ENCODE measurements around the gene HPCAL1. TPM values are rescaled to one million over a fixed set of nuclear protein-coding genes. Genes with fewer than 3 reads are reported as not detected.

Gene HPCAL1
- total RNA-seq, 2 experiments from 2014 or later, result 61.6 to 63.6 TPM

- Mint-ChIP-seq H3K9me3 (peaks cover 2% of the 10 kb centered on the region), H3K4me3 (peak overlapping the region; percentile 30), H3K27me3 (no peaks in the 10 kb centered on the region), H3K4me1 (peaks cover 33% of the 10 kb centered on the region), H3K27ac (peak overlapping the region; percentile 54), H3K36me3 (ENCODE audit: low read depth) (peaks cover 29% of the 10 kb centered on the region)
- ChIA-PET POLR2A (interaction anchor here (0.6 kb wide), 1 partner anchor 98 kb away, joined by 3 read pairs; no protein-coding TSS in a partner anchor), CTCF (interaction anchor here (1.7 kb wide), 1 partner anchor 9 kb away, joined by 7 read pairs; no protein-coding TSS in a partner anchor)
- no peak for DNase-seq
These were observed 96.7 kb downstream of the HPCAL1 start for GRCh38 chr2:10399358-10399757.

DNA sequence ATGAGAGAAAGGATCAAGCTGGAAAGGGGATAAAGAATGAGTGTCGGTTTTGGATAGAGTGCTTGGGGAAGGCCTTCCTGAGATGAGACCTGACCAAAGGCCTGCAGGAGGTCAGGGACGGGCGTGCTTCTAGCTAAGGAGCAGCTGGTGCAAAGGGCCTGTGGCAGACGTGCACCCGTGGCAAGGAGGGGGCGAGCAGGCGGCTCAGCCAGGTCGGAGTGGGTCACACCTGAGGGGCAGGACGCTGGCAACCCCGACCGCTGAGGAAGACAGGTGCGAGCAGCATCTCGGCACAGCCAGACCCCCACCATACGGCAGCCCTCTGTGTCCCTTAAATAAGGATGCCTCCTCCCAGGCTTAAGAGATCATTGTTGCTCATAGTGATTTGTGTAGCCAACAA is 97.3 kb downstream of the HPCAL1 start:
- Mint-ChIP-seq H3K36me3 (ENCODE audit: low read depth) (peaks cover 29% of the 10 kb centered on the region), H3K27ac (peak overlapping the region; percentile 54), H3K4me1 (peaks cover 33% of the 10 kb centered on the region), H3K27me3 (no peaks in the 10 kb centered on the region), H3K9me3 (peaks cover 2% of the 10 kb centered on the region), H3K4me3 (no peak overlapping the region)
- CTCF ChIA-PET, result interaction anchor here (1.7 kb wide), 1 partner anchor 9 kb away, joined by 7 read pairs; no protein-coding TSS in a partner anchor
- DNase-seq, result no peak
- POLR2A ChIA-PET, result interaction anchor here (0.6 kb wide), 1 partner anchor 98 kb away, joined by 3 read pairs; no protein-coding TSS in a partner anchor

DNA sequence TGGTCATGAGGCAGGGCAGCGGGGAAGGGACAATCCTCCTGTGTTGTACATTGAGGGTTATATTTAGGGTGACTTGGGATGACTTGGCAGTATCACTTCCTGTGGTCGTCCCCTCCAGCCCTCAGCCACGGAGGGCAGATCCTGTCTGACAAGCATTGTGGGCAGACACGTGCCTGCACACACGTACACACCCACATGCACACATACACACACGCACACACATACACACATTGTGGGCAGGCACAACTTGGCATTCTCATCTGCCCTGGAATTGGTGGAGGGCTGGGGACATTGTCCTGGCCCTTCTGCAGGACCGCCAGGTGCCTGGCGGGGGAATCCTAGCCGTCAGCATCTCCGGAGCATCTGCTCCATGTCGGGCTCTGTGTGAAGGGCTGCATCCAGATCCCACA is 97.9 kb downstream of the HPCAL1 start:
- peaks cover 29% of the 10 kb centered on the region for H3K36me3 Mint-ChIP-seq (ENCODE audit: low read depth)
- peak; percentile 31 for DNase-seq
- no peaks in the 10 kb centered on the region for H3K27me3 Mint-ChIP-seq
- CTCF ChIA-PET, result interaction anchor here (1.0 kb wide), 1 partner anchor 12 kb away, joined by 4 read pairs; no protein-coding TSS in a partner anchor
- H3K27ac Mint-ChIP-seq, result peak overlapping the region; percentile 48
- H3K9me3 Mint-ChIP-seq, result peaks cover 2% of the 10 kb centered on the region
- POLR2A ChIA-PET, result no interaction called here
- H3K4me1 Mint-ChIP-seq, result peaks cover 33% of the 10 kb centered on the region
- peak overlapping the region; percentile 4 for H3K4me3 Mint-ChIP-seq

GRCh38 chr2:10400978-10401951 is 98.6 kb downstream of the HPCAL1 start:
- ChIA-PET POLR2A (no interaction called here), CTCF (interaction anchor here (1.0 kb wide), 1 partner anchor 13 kb away, joined by 4 read pairs; no protein-coding TSS in a partner anchor)
- H3K9me3 Mint-ChIP-seq, result peaks cover 2% of the 10 kb centered on the region
- DNase-seq, result no peak
- H3K4me3 Mint-ChIP-seq, result no peak overlapping the region
- peak overlapping the region; percentile 48 for H3K27ac Mint-ChIP-seq
- H3K27me3 Mint-ChIP-seq, result no peaks in the 10 kb centered on the region
- H3K36me3 Mint-ChIP-seq (ENCODE audit: low read depth), result peaks cover 29% of the 10 kb centered on the region
- H3K4me1 Mint-ChIP-seq, result peaks cover 39% of the 10 kb centered on the region

DNA sequence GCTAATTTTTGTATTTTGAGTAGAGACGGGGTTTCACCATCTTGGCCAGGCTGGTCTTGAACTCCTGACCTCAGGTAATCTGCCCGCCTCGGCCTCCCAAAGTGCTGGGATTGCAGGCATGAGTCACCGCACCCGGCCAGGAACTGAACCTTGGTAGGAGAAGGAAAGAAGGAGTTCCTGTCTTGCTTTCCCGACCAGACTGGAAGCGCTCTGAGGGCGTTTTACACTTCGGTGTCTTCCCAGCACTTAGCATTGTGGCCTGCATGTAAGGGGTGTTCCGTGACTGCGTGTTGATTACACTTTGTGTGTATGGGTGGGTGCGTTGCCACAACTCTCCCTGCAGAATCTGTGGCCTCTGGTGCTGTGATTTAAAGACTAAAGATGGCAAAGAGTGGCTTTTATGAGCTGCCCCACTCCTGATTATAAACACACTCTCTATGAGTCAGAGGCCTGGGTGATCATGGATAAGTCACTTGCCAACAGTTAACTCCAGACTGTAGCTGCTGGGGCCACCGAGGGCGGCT is 99.4 kb downstream of the HPCAL1 start:
- ChIA-PET CTCF (interaction anchor here (0.6 to 1.2 kb wide), 3 partner anchors 95 to 278 kb away, joined by 3 to 4 read pairs (median 3); no protein-coding TSS in a partner anchor), POLR2A (no interaction called here)
- H3K36me3 Mint-ChIP-seq (ENCODE audit: low read depth), result peaks cover 25% of the 10 kb centered on the region
- no peak overlapping the region for H3K4me3 Mint-ChIP-seq
- H3K27me3 Mint-ChIP-seq, result no peaks in the 10 kb centered on the region
- no peak for DNase-seq
- peaks cover 48% of the 10 kb centered on the region for H3K4me1 Mint-ChIP-seq
- no peak overlapping the region for H3K27ac Mint-ChIP-seq
- peaks cover 2% of the 10 kb centered on the region for H3K9me3 Mint-ChIP-seq

GRCh38 chr2:10402653-10403215 is 100.0 kb downstream of the HPCAL1 start:
- H3K4me1 Mint-ChIP-seq, result peaks cover 54% of the 10 kb centered on the region
- no peak for DNase-seq
- H3K4me3 Mint-ChIP-seq, result no peak overlapping the region
- no peaks in the 10 kb centered on the region for H3K27me3 Mint-ChIP-seq
- peaks cover 2% of the 10 kb centered on the region for H3K9me3 Mint-ChIP-seq
- peaks cover 25% of the 10 kb centered on the region for H3K36me3 Mint-ChIP-seq (ENCODE audit: low read depth)
- ChIA-PET POLR2A (no interaction called here), CTCF (interaction anchor here (0.6 to 2.0 kb wide), 4 partner anchors 32 to 279 kb away, joined by 3 to 7 read pairs (median 4); no protein-coding TSS in a partner anchor)
- no peak overlapping the region for H3K27ac Mint-ChIP-seq

- Mint-ChIP-seq H3K4me1 (peaks cover 67% of the 10 kb centered on the region), H3K9me3 (peaks cover 2% of the 10 kb centered on the region), H3K36me3 (ENCODE audit: low read depth) (peaks cover 14% of the 10 kb centered on the region), H3K4me3 (no peak overlapping the region), H3K27ac (no peak overlapping the region), H3K27me3 (no peaks in the 10 kb centered on the region)
- CTCF ChIA-PET, result interaction anchor here (1.1 to 2.0 kb wide), 2 partner anchors 31 to 216 kb away, joined by 3 to 7 read pairs; no protein-coding TSS in a partner anchor
- POLR2A ChIA-PET, result no interaction called here
- DNase-seq, result no peak
These were observed 101.8 kb downstream of the HPCAL1 start for GRCh38 chr2:10404324-10405143.

- H3K4me1 Mint-ChIP-seq, result peaks cover 61% of the 10 kb centered on the region
- H3K4me3 Mint-ChIP-seq, result no peak overlapping the region
- peaks cover 9% of the 10 kb centered on the region for H3K36me3 Mint-ChIP-seq (ENCODE audit: low read depth)
- H3K27me3 Mint-ChIP-seq, result no peaks in the 10 kb centered on the region
- ChIA-PET POLR2A (interaction anchor here (0.6 kb wide), 1 partner anchor 1723 kb away, joined by 3 read pairs; no protein-coding TSS in a partner anchor), CTCF (interaction anchor here (1.6 kb wide), 1 partner anchor 23 kb away, joined by 3 read pairs; no protein-coding TSS in a partner anchor)
- no peak overlapping the region for H3K27ac Mint-ChIP-seq
- DNase-seq, result no peak
- H3K9me3 Mint-ChIP-seq, result no peaks in the 10 kb centered on the region
These were observed 102.7 kb downstream of the HPCAL1 start for GRCh38 chr2:10405448-10405847.

DNA sequence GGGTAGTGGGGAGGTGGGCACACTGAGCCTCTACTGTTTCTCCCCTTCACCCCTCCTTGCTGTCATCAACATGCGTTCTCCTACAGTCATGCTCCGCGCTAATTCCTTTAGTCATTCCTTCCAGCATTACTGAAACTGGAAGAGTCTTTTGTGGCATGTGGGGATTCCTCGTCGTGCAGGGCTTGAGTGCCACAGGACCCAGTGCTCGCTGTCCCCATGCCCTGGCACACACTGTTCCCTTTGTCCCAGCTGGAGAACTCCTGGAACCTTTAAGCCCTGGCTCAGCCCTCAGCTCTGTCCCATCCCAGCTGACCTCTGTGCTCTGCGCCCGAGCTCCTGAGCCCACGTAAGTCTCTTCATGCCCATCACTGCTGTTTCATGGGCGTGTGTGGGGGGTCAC is 103.3 kb downstream of the HPCAL1 start:
- Mint-ChIP-seq H3K27me3 (no peaks in the 10 kb centered on the region), H3K36me3 (ENCODE audit: low read depth) (peaks cover 7% of the 10 kb centered on the region), H3K27ac (no peak overlapping the region), H3K4me1 (peaks cover 57% of the 10 kb centered on the region), H3K9me3 (no peaks in the 10 kb centered on the region), H3K4me3 (no peak overlapping the region)
- ChIA-PET CTCF (interaction anchor here (1.1 to 1.6 kb wide), 2 partner anchors 23 to 333 kb away, joined by 3 read pairs; no protein-coding TSS in a partner anchor), POLR2A (interaction anchor here (0.6 kb wide), 1 partner anchor 1724 kb away, joined by 3 read pairs; no protein-coding TSS in a partner anchor)
- no peak for DNase-seq

GRCh38 chr2:10406491-10407188 is 103.9 kb downstream of the HPCAL1 start:
- Mint-ChIP-seq H3K9me3 (no peaks in the 10 kb centered on the region), H3K4me1 (peaks cover 51% of the 10 kb centered on the region), H3K27me3 (no peaks in the 10 kb centered on the region), H3K27ac (peak overlapping the region; percentile 92), H3K36me3 (ENCODE audit: low read depth) (peaks cover 2% of the 10 kb centered on the region), H3K4me3 (no peak overlapping the region)
- CTCF ChIA-PET, result interaction anchor here (0.5 to 3.7 kb wide), 7 partner anchors 15 to 619 kb away, joined by 3 to 16 read pairs (median 3); no protein-coding TSS in a partner anchor
- POLR2A ChIA-PET, result no interaction called here
- no peak for DNase-seq

DNA sequence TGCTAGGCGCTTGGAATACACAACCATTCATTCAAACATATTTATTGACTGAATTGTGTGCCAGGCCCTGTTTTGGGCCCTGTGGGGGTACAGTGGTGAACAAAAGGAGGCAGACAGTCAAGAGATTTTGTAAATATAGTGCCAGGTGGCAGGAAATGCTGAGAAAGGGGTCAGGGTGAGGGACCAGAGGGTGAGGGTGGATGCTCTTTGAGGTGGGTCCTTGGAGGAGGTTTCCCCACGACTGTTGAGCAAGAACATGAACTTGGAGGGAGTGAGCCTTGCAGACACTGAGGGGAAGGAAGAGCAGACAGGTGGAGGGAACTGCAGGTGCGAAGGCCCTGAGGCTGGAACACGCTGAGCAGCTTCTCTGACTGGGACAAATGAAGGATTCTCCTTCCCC is 104.7 kb downstream of the HPCAL1 start:
- H3K27me3 Mint-ChIP-seq, result no peaks in the 10 kb centered on the region

More for the DNA sequence above, 104.7 kb downstream of the HPCAL1 start:
- ChIA-PET POLR2A (interaction anchor here (0.7 kb wide), 2 partner anchors 109 to 271 kb away, joined by 3 read pairs; no protein-coding TSS in a partner anchor), CTCF (interaction anchor here (1.0 to 3.7 kb wide), 15 partner anchors 10 to 346 kb away, joined by 3 to 31 read pairs (median 6); partner anchors contain the start of gene HPCAL1)
- Mint-ChIP-seq H3K9me3 (no peaks in the 10 kb centered on the region), H3K27ac (peak overlapping the region; percentile 92), H3K4me1 (peaks cover 46% of the 10 kb centered on the region), H3K36me3 (ENCODE audit: low read depth) (peaks cover 5% of the 10 kb centered on the region), H3K4me3 (peak overlapping the region; percentile 66)
- DNase-seq, result no peak

Data from activated CD4-positive, alpha-beta T cell treated with anti-CD3 and anti-CD28 coated beads, Interleukin-2, amount 10 ng/mL, durations not matched to agents 7 days and 5 days (primary cell).